H9 (cell line): ENCODE data around the gene MAN2C1. TPM values are rescaled to one million over a fixed set of nuclear protein-coding genes. Genes with fewer than 3 reads are reported as not detected.

Experiments used
- DNase-seq: peaks from one replicate; pipeline ENCODE4 v3.0.0-alpha.2; 2017
- H2AFZ ChIP-seq: one replicate; pipeline ENCODE4 v1.6.1; 2013; ENCODE audit warnings: mild to moderate bottlenecking, low read length, control low read depth, moderate library complexity
- H2AK5ac ChIP-seq: 2 replicates; pipeline ENCODE4 v1.6.1; 2013; ENCODE audit warnings: low read length, control low read depth, mixed read lengths; ENCODE audit not compliant: insufficient read length
- H2BK120ac ChIP-seq: one replicate; pipeline ENCODE4 v1.6.1; 2013; ENCODE audit warnings: low read depth, mild to moderate bottlenecking, low read length, control low read depth, inconsistent platforms; ENCODE audit not compliant: poor library complexity, severe bottlenecking
- H2BK12ac ChIP-seq: 2 replicates; pipeline ENCODE4 v1.6.1; 2013; ENCODE audit warnings: low read length, control low read depth, mixed read lengths, low read depth; ENCODE audit not compliant: insufficient read length
- H2BK15ac ChIP-seq: 2 replicates; pipeline ENCODE4 v1.6.1; 2013; ENCODE audit warnings: low read depth, low read length, control low read depth
- H2BK20ac ChIP-seq: one replicate; pipeline ENCODE4 v1.6.1; 2013; ENCODE audit warnings: low read depth, mild to moderate bottlenecking, low read length, control low read depth, inconsistent platforms; ENCODE audit not compliant: poor library complexity, severe bottlenecking
- H2BK5ac ChIP-seq: 2 replicates; pipeline ENCODE4 v1.6.1; 2013; ENCODE audit warnings: low read length, control low read depth, mixed read lengths; ENCODE audit not compliant: insufficient read length
- H3K14ac ChIP-seq: 2 replicates; pipeline ENCODE4 v1.6.1; 2013; ENCODE audit warnings: low read length, control low read depth; ENCODE audit not compliant: insufficient read depth
- H3K18ac ChIP-seq: 2 replicates; pipeline ENCODE4 v1.6.1; 2013; ENCODE audit warnings: low read depth, mild to moderate bottlenecking, mixed read lengths, low read length, control low read depth; ENCODE audit not compliant: insufficient read length
- H3K23ac ChIP-seq: 2 replicates; pipeline ENCODE4 v1.6.1; 2013; ENCODE audit warnings: low read length, control low read depth, mixed read lengths, low read depth; ENCODE audit not compliant: insufficient read length
- H3K23me2 ChIP-seq: 2 replicates; pipeline ENCODE4 v1.6.1; 2013; ENCODE audit warnings: low read depth, mild to moderate bottlenecking, mixed read lengths, low read length, control low read depth; ENCODE audit not compliant: insufficient read length, poor library complexity, severe bottlenecking
- H3K27ac ChIP-seq: 2 replicates; pipeline ENCODE4 v1.5.1; 2013; ENCODE audit warnings: low read length, control low read depth, mixed read lengths, low read depth; ENCODE audit not compliant: insufficient read length
- H3K27me3 ChIP-seq: 2 replicates; pipeline ENCODE4 v1.6.1; 2013; ENCODE audit warnings: low read length, control low read depth, inconsistent platforms; ENCODE audit not compliant: insufficient read depth
- H3K4ac ChIP-seq: 2 replicates; pipeline ENCODE4 v1.6.1; 2013; ENCODE audit warnings: low read depth, mild to moderate bottlenecking, control low read depth, inconsistent platforms, low read length, moderate library complexity
- H3K4me1 ChIP-seq: 2 replicates; pipeline ENCODE4 v1.6.1; 2013; ENCODE audit warnings: low read length, control low read depth, inconsistent platforms; ENCODE audit not compliant: insufficient read depth
- H3K4me2 ChIP-seq: 2 replicates; pipeline ENCODE4 v1.6.1; 2013; ENCODE audit warnings: low read length, control low read depth, mixed read lengths; ENCODE audit not compliant: insufficient read length, insufficient read depth
- H3K56ac ChIP-seq: 2 replicates; pipeline ENCODE4 v1.6.1; 2013; ENCODE audit warnings: low read depth, mild to moderate bottlenecking, mixed read lengths, low read length, control low read depth; ENCODE audit not compliant: insufficient read length
- H3K79me1 ChIP-seq: 2 replicates; pipeline ENCODE4 v1.6.1; 2013; ENCODE audit warnings: low read depth, mild to moderate bottlenecking, moderate library complexity, low read length, control low read depth, inconsistent platforms; ENCODE audit not compliant: insufficient read depth, poor library complexity, severe bottlenecking
- H3K79me2 ChIP-seq: 2 replicates; pipeline ENCODE4 v1.6.1; 2013; ENCODE audit warnings: low read length, control low read depth, inconsistent platforms; ENCODE audit not compliant: insufficient read depth
- H3K9ac ChIP-seq: 2 replicates; pipeline ENCODE4 v1.6.1; 2013; ENCODE audit warnings: low read length, control low read depth, mixed read lengths; ENCODE audit not compliant: insufficient read length; ENCODE audit errors: extremely low read depth
- H3K9me3 ChIP-seq: one replicate; pipeline ENCODE4 v1.6.1; 2013; ENCODE audit warnings: low read depth, low read length, inconsistent platforms; ENCODE audit not compliant: control insufficient read depth
- H3T11ph ChIP-seq: one replicate; pipeline ENCODE4 v1.6.1; 2013; ENCODE audit warnings: mild to moderate bottlenecking, low read length, control low read depth, inconsistent platforms
- H4K20me1 ChIP-seq: one replicate; pipeline ENCODE4 v1.6.1; 2013; ENCODE audit not compliant: control insufficient read depth, insufficient read length, insufficient read depth
- H4K5ac ChIP-seq: 2 replicates; pipeline ENCODE4 v1.6.1; 2013; ENCODE audit warnings: low read depth, mild to moderate bottlenecking, mixed read lengths, low read length, control low read depth; ENCODE audit not compliant: insufficient read length
- H4K8ac ChIP-seq: replicated peaks from 2 replicates; pipeline ENCODE4 v1.6.1; 2013; ENCODE audit warnings: low read length, control low read depth, mixed read lengths, low read depth; ENCODE audit not compliant: insufficient read length
- H4K91ac ChIP-seq: 2 replicates; pipeline ENCODE4 v1.6.1; 2013; ENCODE audit warnings: low read depth, mild to moderate bottlenecking, moderate library complexity, mixed read lengths, low read length, control low read depth; ENCODE audit not compliant: insufficient read length
- H3K27ac Mint-ChIP-seq, 3 experiments: 2 replicates in 2 of 3; 3 replicates in 1 of 3; pipeline ENCODE4 v1.8.0; 2020 to 2021; ENCODE audit warnings: mixed read lengths in 3 of 3, mild to moderate bottlenecking in 1 of 3, moderate library complexity in 1 of 3
- H3K27me3 Mint-ChIP-seq: 2 replicates; pipeline ENCODE4 v1.8.0; 2021; ENCODE audit warnings: low read depth, mild to moderate bottlenecking, moderate library complexity, mixed read lengths
- H3K36me3 Mint-ChIP-seq, 3 experiments: 2 replicates in 2 of 3; 3 replicates in 1 of 3; pipeline ENCODE4 v1.8.0; 2020 to 2021; ENCODE audit warnings: low read depth in 3 of 3, mixed read lengths in 3 of 3; ENCODE audit not compliant: insufficient read depth in 1 of 3
- H3K4me1 Mint-ChIP-seq, 2 experiments: 2 replicates each; pipeline ENCODE4 v1.8.0; 2020; ENCODE audit warnings: mixed read lengths in 2 of 2
- H3K4me3 Mint-ChIP-seq, 2 experiments: 2 replicates in 1 of 2; 3 replicates in 1 of 2; pipeline ENCODE4 v1.8.0; 2020 to 2021; ENCODE audit warnings: mild to moderate bottlenecking in 2 of 2, mixed read lengths in 2 of 2, moderate library complexity in 1 of 2
- H3K9me3 Mint-ChIP-seq, 2 experiments: 2 replicates in 1 of 2; 3 replicates in 1 of 2; pipeline ENCODE4 v1.8.0; 2020; ENCODE audit warnings: mild to moderate bottlenecking in 2 of 2, mixed read lengths in 2 of 2, moderate library complexity in 1 of 2
- CTCF ChIP-seq: fragments of 200-600 bp; sonication (generic); conservative IDR thresholded peaks from 3 replicates; pipeline ENCODE4 v1.8.0; 2021; ENCODE audit warnings: antibody characterized with exemption, mild to moderate bottlenecking
- total RNA-seq: library from RNA; stranded (reverse); gene quantifications from 2 replicates; pipeline ENCODE4 v1.2.1, GENCODE V29; 2021

MAN2C1 gene
- total RNA-seq, 1 experiment from 2014 or later, result 112 TPM

- H2BK20ac ChIP-seq, result no peak overlapping the region
Observed at GRCh38 chr15:75309711-75310110, 58.7 kb downstream of the MAN2C1 start.

More at GRCh38 chr15:75309711-75310110, 58.7 kb downstream of the MAN2C1 start:
- Mint-ChIP-seq H3K4me3 (no peak overlapping the region), H3K27me3 (peaks cover 20% of the 10 kb centered on the region), H3K4me1 (peaks cover 0 to 2% of the 10 kb centered on the region in 2 experiments; a peak in 1 of 4 replicates), H3K27ac (peak overlapping the region in 1 of 3 experiments; percentile 78; a peak in 1 of 7 replicates), H3K9me3 (no peaks in the 10 kb centered on the region), H3K36me3 (no peaks in the 10 kb centered on the region)
- no peak overlapping the region for H2BK5ac ChIP-seq
- no peak overlapping the region for H3K27ac ChIP-seq
- no peak overlapping the region for H4K8ac ChIP-seq
- no peaks in the 10 kb centered on the region for H3K23me2 ChIP-seq
- no peak overlapping the region for H3K56ac ChIP-seq
- no peak overlapping the region for H2BK12ac ChIP-seq
- H3K14ac ChIP-seq, result no peak overlapping the region
- no peak overlapping the region for H2AK5ac ChIP-seq
- no peak overlapping the region for H2BK120ac ChIP-seq
- H3K79me2 ChIP-seq, result no peaks in the 10 kb centered on the region
- no peak overlapping the region for H3K9ac ChIP-seq
- no peaks in the 10 kb centered on the region for H3K4me1 ChIP-seq
- no peak overlapping the region for H2BK15ac ChIP-seq
- no peak overlapping the region for H3K4ac ChIP-seq
- H3K9me3 ChIP-seq, result no peaks in the 10 kb centered on the region
- no peaks in the 10 kb centered on the region for H4K20me1 ChIP-seq
- H3T11ph ChIP-seq, result no peak overlapping the region
- no peak for TF ChIP-seq CTCF
- H3K27me3 ChIP-seq, result no peaks in the 10 kb centered on the region; the same call in 1 of the 2 replicates
- no peak for DNase-seq
- no peak overlapping the region for H3K4me2 ChIP-seq
- no peak overlapping the region for H4K91ac ChIP-seq
- no peak overlapping the region for H2AFZ ChIP-seq
- H3K23ac ChIP-seq, result no peak overlapping the region
- no peak overlapping the region for H4K5ac ChIP-seq
- H3K18ac ChIP-seq, result no peak overlapping the region
- H3K79me1 ChIP-seq, result no peaks in the 10 kb centered on the region
